Central memory CD4-positive, alpha-beta T cell (primary cell): ENCODE results near the gene KIRREL3.
"Not testable (repeated sequence)": the region's sequence is repeated elsewhere in the genome, so short reads cannot be mapped to it uniquely, and the experiment has no call there.

Source experiments
- DNase-seq: peaks from one replicate; pipeline ENCODE4 v3.0.0; 2022

The KIRREL3 gene

DNA sequence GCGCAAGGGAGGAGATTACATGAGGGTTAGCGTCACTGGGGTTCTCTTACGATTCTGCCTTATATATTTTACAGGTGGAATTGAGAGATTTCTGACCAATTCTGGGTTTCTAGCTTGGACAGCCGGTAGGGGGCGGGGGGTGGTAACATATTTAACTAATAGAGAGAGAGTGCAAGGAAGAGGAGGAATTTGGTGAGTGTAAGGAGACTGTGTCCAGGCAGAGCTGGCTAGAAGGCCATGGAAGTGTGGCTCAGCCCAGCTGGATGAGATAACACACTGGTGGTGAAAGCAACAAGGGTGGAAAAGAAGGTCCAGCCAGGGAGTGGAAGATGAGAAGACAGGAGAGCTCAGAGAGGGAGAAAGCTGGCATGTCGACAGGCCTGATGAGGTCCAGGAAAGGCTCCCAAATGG is 588.6 kb downstream of the KIRREL3 start:
- no peak for DNase-seq

DNA sequence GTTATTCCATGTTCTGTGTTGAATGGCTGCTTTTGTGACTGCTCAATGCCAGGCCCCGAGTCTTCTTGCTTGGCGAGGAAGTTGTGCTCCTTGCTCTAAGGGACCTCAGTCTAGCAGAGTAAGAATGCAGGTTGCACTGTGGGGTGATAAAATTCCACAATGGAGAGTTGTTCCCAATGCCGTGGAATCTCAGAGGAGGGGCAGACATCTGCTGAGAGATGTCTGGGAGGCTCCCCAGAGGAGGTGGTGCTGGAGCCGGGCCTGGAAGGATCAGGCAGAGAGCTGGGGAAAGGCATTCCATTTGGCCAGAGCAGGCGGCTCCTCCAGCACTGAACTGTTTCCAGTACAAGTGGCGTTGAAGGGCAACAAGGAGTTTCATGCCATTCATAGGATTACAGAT is 589.9 kb downstream of the KIRREL3 start:
- DNase-seq = no peak

DNA sequence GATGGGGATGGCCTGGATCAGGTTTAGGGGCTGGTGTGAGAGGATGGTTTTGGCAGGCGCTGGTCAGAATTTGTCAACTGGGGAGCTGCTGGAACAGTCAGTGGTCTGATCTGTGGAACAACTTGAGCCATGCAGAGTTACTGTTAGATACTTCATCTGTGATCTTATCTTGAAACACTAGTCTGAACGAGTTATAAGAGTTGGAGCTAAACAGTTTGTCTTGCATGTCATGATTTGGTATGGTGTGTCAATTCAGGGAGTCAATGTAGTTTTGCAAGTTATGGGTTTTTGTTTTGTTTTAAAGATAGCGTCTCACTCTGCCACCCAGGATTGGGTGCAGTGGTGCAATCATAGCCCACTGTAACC is 591.0 kb downstream of the KIRREL3 start:
- DNase-seq = no peak

DNA sequence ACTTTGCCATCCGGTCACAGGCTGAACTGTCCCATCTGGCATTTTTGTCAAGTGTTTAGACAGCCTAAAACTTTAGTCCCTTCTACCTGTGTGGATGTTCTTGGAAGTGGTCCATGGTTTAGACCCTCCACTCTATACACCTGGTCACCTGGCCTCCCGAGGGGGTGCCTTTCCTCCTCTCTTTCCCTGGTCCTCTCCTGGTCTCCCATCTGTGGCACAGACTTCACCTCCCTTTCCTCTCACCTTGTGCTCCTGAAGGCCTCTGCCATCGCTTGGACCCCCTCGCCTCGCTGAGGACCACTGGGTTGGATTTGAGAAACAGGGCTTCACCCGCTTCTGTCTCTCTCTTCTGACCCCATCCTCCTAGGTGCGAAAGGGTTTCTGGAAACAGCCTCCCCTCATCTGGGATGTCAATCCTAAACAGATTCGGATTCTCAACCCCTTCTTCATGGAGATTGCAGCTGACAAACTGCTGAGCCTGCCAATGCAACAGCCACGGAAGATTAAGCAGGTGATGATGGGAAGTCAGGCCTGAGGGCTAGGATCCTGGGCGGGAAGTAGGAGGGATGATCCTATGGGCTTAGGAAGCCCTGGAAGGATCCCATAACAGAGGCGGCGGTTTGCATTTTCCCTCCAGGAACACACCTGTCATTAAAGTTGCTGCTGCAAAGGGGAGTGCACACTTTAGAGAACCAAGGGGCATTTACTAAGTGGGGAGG is 591.5 kb downstream of the KIRREL3 start:
- no peak for DNase-seq

DNA sequence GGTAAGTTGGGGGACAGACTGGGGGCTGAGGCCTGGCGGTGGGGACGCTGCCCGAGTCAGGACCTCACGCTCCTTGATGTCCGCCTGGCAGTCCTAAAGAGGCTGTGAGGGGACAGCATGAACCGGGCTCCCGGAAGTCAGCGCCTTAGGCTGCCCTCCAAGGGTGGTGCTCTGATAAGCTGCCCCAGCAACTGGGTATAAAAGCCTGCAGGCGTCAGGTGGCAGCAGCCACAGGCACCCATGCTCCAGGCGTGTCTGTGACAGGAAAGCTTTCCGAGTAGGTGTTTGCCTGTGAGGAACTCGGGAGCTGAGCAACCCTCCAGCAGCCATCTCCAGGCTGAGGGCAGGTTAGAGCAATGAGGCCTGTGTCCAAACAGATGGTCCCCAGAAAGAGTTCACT is 592.1 kb downstream of the KIRREL3 start:
- DNase-seq = no peak

DNA sequence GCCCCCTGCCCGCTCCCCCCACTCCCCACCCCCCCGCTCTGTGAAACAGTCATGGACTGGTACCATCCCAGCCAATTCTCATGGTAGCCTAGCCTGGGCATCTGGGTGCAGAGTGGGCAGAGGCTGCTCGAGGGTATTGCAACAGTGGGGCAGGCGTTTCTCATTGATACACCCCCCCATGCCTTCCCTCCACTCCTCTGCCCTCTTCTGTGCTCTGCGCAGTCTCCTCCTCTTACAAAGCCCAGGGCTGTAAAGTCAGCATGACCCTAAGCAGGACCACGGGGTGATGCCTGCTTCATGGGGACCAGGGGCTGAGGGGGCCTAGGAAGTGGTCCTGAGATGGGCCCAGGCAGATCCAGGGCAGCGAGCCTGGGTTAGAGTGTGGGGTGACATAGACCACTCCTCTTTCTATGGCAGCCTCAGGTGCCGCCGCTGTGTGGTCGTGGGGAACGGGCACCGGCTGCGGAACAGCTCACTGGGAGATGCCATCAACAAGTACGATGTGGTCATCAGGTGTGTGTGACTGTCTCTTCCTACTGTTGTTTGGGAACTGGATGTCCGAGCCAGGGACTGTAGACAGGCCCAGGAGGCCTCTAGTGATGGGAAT is 592.8 kb downstream of the KIRREL3 start:
- DNase-seq = no peak

DNA sequence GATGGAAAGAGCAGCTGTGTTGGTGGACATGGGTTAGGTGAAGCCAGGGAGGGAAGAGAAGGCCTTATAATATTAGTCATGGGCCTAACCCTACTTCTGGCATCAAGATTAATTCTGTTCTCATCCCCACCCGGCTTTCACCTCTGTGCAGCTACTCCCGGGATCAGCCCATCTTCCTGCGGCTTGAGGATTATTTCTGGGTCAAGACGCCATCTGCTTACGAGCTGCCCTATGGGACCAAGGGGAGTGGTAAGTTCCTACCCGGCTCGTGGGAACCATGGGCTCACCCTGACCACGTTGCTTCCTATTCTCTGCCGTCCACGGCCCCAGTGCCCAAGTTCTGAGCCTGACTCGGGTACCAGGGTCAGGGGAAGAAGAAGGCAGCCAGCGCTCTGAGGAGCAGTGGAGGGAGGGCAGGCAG is 593.5 kb downstream of the KIRREL3 start:
- no peak for DNase-seq

DNA sequence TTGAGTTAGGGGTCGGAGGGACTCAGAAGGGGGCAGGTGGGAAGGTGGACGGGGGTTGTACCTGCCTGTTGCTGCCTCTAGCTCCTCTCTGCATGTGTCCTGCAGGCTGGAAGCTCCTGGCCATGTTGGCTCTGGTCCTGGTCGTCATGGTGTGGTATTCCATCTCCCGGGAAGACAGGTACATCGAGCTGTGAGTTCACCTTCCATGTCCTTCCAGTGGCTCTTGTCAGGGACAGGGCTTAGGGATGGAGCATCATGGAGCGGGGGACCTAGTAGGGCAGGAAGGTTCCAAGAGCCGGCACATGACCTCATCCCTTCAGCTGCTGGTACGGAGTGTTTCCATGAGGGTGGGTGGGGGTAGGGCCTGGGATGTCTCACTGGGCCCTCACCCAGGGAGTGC is 594.2 kb downstream of the KIRREL3 start:
- no peak for DNase-seq

DNA sequence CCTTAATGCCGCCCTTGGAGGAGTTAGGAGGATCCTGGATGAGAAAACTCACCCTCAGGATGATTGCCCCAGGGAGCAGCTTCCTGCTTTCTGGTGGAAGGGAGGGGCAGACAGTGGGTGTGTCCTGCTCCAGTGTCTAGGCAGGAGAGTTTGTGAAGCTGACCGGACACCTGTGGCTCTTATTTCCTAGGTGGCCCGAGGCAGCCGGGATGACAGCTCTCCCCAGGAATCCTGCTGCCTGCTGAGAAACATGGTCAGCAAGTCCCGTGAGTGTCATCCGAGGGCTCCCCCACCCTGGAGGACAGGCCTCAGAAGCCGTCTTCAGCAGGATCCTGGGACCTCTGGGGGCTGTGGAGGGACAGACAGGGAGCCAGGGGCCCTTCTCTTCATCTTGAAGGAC is 594.7 kb downstream of the KIRREL3 start:
- DNase-seq = no peak

DNA sequence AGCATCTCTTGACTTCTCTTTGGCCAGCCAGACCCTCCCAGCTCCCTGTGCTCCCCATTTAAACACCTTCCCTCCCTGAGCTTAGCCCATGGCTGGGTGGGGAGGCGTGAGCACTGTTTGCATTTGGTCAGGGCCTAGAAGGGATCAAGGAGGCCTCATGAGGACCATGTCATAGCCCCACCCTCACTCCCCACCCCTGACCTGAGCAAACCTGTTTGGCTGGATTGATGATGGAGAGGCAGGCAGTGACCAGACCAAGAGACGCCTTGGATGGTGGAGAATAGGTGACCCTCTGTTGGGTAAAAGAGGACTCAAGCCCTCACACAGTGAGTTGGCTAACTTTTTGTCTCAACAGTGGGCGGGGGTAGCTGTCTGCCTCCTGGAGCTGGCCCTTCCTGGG is 595.2 kb downstream of the KIRREL3 start:
- DNase-seq = no peak

DNA sequence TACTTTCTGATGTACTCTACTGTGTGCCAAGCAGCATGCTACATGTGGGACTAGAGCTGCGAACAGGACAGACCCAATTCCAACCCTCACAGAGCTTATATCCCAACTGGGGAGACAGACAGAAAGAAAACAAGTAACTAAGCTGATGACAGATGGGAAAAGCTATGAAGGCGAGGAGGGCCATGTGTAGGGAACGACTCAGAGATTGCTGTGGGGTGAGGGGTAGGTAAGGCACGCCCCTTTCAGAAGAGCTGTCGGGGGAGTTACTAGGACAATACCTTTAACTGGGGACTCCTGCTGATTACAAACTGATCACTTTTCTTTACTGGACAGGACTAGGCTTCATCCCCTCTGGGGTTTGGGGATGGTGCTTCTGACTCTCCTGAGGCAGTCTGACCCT is 596.2 kb downstream of the KIRREL3 start:
- no peak for DNase-seq

DNA sequence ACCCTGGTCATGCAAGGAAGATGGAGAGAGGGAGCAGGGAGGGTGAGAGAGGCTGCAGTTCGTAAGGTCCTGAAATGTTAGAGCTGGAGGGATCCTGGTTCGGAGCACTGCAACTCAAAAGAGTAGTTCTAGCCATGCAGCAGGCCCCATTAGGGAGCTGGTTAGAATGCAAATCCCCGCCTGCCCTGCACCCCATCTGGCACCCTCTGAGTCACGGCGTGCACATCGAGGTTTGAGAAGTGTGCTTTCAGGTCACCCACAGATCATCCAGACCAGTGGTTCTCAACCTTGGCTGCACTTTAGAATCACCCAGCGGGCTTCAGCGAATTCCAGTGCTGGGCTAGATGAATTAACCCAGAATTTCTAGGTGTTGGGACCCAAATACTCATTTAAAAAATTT is 596.9 kb downstream of the KIRREL3 start:
- no peak for DNase-seq

DNA sequence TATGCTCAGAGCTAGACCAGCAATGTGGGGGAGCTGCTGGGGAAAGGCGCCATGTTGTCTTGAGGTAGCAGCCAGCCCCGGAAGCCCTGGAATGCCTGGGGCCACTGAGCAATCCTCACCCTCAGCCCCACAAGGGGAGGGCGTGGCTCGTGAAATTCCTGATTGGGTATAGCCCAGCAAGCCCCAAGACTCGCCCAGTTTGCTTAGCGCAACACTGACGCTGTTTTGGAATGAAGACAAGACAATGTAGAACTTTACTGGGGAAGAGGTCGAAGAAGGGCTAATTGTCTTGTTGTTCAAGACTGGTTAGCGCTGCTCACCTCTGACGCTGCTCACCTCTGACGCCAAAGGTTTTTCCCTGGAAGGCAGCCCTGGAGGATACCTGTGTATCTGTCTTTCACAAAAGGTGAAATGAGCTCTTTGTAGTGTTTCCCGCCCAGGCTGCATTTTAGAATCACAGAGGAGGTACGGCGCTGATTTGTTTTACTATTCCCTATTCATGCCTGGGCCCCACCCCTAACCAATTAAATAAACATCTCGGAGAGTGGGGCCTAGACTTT is 597.5 kb downstream of the KIRREL3 start:
- DNase-seq = no peak

DNA sequence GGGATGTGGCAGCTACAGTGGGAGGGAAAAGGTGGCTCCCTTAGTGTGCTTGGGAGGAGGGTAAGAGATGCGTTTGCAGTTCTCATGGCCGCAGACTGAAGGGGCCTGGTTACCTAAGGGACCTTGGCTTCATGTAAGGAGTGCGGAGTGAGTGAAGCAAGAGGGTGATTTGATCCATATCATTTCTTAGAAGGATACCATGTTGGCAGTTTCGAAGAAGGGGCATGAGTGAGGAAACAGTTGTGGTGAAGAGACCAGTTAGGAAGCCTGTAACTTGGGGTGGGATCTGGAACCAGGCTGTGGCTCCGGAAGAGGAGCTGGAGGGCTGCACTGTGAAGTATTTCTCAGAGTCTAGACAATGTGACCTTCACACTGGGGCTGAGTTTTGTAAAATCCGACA is 600.1 kb downstream of the KIRREL3 start:
- DNase-seq = no peak

DNA sequence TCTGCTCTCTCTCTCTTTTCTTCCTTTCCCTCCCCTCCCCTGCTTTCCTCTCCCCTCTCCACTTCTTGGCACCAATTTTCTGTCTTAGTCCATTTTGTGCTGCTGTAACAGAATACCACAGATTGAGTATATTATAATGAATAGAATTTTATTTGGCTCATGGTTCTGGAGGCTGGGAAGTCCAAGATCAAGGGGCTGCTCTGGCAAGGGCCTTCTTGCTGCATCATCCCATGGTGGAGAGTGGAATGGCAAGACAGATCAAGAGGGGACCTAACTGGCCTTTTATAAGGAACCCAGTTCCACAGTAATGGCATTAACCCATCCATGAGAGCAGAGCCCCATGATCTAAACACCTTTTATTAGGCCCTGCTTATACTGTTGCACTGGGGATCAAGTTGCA is 600.6 kb downstream of the KIRREL3 start:
- DNase-seq = no peak

DNA sequence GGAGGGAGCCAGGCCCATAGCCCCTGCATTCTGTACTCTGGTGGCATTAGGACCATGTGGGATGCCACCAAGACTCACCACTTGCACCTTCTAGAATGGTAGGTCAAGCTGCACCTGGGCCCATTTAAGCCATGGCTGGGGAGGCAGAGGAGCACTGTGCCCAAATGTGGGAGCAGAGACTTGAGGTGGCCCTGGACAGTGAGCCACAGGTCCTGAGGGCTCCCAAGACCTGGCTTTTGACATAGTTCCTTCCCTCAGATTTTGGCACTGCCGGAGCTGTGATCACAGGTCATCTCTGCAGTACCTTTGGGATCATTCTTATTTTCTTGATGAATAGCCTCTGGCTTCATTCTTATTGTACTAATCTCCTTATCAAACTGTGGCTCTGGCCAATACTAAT is 601.8 kb downstream of the KIRREL3 start:
- DNase-seq = no peak

DNA sequence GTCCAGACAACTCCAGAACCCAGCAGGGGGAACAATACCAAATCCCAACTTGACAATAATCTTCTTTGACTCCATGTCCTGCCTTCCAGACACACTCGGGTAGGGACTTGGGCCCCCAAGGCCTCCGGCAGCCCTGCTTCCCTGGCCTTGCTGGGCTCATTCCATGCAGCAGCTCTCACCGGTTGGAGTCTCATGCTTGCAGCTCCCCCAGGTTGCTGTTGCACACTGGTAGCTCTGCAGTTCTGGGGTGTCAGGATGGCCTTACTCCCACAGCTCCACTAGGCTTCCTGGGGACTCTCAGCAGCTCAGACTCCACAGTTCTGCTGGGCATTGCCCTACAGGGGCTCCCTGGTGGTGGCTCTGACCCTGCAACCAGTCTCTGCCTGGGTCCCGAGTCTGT is 602.3 kb downstream of the KIRREL3 start:
- DNase-seq = no peak

DNA sequence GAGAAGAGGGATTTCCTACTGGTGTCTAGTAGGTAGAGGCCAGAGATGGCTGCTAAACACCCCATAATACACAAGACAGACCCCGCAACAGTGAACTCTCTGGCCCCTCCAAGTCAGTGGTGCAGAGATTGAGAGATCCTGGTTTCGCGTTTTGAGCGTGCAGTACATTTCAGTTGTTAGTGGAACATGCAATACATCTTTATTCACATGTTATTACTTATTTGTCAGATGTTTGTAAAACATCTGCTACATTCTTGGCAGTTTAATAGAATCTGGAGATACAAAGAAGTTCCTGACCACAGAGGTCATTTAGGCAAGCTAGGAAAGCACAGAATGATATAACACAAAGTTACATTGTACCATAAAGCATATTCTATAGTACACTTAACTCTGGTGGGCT is 603.6 kb downstream of the KIRREL3 start:
- no peak for DNase-seq

DNA sequence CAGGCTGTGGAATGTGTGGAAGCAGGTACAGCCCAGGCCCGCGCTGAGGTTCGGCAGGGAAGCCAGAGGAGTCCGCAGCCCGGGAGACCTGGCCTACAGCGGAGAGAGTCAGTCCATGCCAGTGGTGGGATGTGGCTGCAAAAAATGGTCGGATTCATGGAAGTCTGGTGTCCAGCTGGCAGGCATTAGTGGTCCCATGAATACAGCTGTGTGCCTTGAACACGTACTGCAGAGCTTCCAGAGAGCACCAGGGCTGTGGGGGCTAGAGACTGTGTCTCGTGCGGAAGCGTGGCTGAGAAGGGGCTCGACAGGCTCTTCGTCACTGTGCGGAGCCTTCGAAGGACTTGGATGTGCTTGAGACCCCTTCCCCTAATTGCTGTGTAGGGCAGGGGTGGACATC is 604.3 kb downstream of the KIRREL3 start:
- not testable (repeated sequence) for DNase-seq

DNA sequence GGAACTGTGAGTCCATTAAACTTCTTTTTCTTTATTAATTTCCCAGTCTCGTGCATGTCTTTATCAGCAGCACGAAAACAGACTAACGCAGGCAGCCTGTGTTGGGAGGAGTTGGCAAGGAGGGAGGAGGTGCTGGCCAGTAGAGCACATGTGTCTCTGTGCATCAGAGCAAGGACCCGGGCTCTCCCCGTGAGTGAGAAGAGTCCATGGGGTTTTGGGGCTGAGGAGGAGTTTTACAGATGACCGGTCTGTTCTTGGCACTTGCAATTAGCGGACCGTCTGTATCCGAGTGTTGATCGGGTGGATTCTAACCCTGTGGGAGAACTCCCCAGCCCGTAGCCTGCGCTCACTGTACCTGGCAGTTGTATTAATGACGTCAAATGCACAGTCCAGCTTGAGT is 604.8 kb downstream of the KIRREL3 start:
- DNase-seq = not testable (repeated sequence)

DNA sequence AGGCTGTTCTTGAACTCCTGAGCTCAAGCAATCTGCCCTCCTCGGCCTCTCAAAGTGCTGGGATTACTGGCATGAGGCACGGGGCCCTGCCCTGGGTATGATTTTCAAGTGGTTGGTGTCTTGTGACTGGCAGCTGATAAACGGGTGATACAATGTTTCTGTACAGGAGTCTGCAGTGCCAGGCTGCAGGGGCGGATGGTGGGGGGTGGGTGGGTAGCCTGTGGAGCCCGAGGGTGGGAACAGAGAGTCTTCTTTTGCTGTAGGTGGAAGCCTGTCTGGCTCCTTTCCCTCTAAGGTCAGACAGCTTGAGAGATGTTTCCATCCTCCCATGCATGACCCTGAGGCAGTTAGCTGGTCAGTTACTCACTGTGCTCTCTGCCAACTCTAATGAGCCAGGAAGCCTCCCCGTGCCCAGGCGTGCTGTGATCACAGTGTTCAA is 605.9 kb downstream of the KIRREL3 start:
- not testable (repeated sequence) for DNase-seq

DNA sequence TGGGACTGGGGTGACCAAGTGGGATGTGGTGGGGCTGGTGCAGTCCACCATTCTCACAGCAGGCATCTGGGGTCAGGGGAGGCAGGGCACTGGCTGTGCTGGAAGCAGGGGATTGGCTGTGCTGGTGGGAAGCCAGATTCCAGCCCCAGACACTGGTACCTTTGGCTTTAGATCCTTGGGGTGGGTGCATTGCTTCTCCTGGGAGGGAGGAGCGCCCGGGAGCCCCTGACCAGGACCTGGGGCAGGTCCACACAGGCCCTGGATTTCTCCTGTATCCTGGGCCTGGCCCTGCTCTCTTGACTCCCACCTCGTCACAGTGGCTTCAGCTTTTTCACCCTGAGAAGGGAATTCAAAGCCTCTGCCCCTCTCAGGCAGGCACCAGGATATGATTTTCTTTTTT is 606.5 kb downstream of the KIRREL3 start:
- DNase-seq = no peak

DNA sequence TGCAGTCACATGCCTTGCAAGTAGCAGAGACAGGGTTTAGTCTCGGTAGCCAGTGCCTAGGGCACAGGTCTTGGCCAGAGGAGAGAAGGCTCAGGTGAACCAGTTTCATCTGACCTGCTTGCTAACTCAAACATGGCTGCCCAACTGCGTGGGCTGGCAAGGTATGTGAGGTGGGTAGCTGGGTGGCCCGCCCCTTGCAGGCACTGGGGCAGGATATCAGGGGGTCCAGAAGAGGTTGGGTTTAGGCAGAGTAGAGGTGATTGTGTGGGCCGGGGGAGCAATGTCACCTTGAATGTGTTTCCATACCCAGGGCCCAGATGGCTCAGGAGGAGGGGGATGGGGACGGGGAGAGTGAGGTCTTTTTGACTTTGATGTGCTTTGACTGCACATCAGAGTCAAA is 607.4 kb downstream of the KIRREL3 start:
- DNase-seq = no peak

DNA sequence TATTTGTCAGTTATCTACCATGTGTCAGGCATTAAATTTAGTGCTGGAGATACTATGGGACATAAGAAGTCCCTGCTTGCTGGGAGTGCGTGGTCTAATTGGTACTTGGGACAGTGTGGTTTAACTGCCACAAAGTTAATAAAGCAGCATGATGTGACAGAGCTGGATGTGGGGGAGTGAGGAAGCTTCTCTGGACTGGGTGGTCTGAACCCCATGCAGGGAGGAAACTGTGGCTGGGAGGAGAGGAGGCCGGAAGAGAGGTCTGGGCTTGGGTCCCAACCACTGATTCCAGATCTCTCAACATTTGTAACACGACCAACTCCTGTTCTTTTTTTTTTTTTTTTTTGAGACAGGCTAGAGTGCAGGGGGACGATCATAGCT is 607.9 kb downstream of the KIRREL3 start:
- no peak for DNase-seq
